OCI-M2 (cell line): ENCODE measurements around the gene CD274.
"Not testable (repeated sequence)": the region's sequence is repeated elsewhere in the genome, so short reads cannot be mapped to it uniquely, and the experiment has no call there.

Experiments
- DNase-seq: peaks from one replicate; lab custom pipeline; 2025; ENCODE audit not compliant: unreplicated experiment; lab: John Stamatoyannopoulos, UW

Gene CD274

DNA sequence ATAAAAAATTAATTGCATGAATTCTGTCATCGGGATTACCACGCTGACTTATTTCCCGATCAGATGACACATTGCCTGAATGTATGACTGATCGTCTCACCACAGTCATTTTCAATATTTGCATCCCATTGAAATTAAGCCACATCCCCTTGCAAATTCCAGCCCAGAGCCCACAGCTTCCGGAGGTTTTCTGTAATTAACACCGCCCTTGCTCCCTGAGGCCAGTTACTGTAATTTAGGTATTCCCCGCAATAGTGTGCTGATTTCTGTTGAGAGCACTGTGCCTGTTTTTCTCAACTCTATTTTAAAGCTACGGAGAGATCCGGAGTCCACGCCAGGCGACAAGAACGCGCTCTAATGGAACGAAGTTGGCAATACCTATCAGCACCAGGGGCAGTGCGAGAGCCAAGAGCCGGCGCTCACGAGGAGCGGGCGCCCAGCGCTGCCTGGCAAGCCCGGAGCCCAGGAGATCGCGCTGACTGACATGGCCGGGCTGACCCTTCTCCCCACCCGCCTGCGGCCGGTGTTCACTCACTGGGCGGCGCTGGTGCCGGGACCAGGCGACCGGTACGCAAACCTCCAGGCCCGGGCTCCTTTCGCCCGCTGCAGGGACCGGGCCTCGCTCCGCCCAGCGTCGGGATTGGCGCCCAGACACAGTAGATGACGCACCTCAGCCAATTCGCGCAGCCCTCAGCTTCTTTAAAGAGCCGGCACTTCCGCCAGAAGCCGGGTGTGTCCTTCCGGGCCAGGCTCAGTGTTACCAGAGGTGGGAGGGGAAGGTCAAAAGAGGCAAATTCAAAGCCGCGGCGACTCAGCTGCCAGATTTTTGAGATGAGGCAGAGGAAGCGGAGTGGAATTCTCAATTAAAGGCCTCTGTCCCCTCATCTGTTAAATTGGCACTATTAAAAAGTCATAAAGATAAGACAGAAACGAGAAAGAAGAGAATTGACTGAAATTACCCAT, 12.8 kb upstream of the CD274 start, which contains the start of gene PLGRKT:
Gene PLGRKT, minus strand, starts transcription at position 672 of the 963 bp plus-strand sequence. CDS start 5,948 bp downstream, outside the sequence.
- DNase-seq, result no peak

- no peak for DNase-seq
These were observed 11.8 kb upstream of the CD274 start for GRCh38 chr9:5438301-5439162.

DNA sequence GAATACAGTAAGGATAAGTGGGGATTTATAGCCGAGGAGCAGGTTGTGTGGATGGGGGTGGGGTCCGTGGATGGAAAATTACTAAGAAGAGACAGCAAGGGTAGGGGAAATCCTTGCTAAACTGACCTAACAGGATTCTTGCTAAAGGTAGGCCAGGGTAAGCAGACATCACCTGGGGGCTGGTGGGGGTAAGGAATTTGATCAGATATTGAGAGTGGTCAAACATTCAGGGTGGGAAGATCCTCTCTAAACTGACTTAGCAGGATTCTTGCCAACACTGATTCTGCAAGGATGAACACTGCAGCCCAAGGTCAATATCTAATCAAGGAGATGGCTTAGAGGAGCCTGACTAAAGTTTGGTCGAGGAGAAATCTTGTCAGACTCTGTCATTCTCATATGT, 9.9 kb upstream of the CD274 start:
- DNase-seq, result no peak

DNA sequence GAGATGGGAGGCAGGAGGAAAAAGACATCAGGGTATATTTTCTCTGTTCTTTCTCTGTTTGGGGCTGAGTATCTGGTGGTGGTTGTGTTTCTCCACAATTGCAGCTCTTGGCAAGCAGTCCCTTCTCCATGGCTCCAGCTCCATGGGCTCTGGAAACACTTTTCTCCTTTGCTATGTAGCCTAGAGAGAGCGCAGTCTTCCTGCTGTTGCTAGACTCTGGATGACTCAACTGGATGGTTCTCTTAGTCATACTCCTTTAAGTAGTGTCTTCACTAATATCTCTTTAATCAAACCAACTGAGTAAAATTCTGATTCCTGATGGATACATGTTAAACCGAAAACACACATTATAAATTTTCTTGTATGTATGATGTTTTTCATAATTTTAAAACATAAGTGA, 9.3 kb upstream of the CD274 start:
- DNase-seq, result no peak

- DNase-seq, result no peak
These were observed 7.8 kb upstream of the CD274 start for GRCh38 chr9:5442400-5443011.

GRCh38 chr9:5443850-5444249, 6.5 kb upstream of the CD274 start:
- no peak for DNase-seq

- not testable (repeated sequence) for DNase-seq
These were observed 5.2 kb upstream of the CD274 start for GRCh38 chr9:5445096-5445495.

DNA sequence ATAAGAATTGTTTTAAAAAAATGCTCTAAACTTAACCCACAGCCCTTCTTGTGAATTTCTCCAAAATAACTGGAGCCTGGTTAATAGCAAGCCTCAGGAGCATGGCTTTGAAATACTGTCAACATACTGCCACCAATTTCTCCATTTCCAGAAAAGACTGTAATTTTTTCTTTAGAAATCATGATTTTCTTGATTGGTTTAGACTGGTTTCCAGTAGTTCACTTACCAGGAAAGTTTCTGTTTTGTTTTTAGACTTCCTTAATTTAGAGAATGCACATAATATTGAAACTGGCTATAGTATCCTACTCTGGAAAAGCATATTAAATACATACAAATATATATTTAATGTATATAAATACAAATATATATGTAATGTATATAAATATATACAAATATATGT, 4.5 kb upstream of the CD274 start:
- no peak for DNase-seq

GRCh38 chr9:5446451-5447236, 3.7 kb upstream of the CD274 start:
- no peak for DNase-seq

DNA sequence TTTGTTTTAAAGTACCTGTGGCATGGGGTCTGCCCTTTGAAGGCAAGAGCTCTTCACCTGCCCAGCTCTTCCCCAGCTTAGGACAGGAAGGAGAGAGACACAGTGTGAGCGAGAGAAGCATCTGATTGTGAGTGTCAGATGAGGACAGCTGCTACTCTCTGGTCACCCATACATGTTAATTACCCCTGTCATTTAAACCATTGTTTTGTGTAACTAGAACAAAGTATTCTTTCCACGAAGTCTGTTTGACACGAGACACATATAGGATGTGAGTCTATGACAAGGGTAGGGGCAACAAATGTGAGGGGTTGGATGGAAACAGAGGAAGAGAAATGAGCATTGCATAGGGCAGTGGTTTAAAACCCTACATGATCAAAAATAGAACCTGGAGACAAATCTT, 3.0 kb upstream of the CD274 start:
- DNase-seq, result no peak

- no peak for DNase-seq
These were observed 2.3 kb upstream of the CD274 start for GRCh38 chr9:5448016-5448415.

DNA sequence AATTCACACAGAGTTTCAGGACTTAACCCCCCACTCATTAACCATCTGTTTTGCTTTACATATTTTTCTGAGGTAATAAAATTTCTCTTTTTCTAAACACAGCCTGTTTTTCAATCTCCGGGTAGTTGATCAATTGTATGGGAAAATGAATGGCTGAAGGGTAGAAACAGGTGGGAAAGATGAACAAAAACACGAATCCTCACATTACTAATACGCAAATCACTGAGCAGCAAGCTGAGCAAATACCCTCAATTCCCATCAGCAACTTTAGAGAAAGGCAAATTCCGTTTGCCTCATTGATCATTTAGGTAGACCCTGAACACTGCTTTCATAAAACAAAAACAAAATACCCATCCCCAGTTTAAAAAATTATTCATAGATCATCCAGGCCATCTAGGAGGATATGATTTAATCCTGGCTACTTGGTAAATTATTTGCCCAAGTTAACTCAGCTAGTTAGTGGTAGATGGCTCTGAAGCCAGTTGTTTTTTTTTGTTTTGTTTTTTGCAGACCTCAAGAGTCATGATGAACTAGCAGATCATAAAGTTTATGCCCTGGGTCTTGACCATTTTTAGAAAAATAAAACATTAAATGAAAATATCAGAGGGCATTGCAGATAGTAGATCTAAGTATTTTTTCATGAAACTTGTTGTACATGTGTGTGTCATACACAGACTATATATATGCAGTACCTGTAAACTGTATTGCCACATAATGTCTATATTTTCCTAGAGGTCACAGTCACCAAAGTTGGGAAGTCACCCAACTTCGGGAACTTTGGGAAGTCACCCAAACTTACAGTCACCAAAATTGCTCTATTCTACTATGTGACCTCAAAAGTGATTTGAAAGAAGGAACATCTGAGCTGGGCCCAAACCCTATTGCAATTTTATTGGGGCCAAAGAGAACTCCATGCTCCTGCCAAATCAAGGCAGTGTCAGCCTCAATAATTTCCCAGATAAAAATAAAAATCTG, 1.6 kb upstream of the CD274 start:
- DNase-seq, result no peak

DNA sequence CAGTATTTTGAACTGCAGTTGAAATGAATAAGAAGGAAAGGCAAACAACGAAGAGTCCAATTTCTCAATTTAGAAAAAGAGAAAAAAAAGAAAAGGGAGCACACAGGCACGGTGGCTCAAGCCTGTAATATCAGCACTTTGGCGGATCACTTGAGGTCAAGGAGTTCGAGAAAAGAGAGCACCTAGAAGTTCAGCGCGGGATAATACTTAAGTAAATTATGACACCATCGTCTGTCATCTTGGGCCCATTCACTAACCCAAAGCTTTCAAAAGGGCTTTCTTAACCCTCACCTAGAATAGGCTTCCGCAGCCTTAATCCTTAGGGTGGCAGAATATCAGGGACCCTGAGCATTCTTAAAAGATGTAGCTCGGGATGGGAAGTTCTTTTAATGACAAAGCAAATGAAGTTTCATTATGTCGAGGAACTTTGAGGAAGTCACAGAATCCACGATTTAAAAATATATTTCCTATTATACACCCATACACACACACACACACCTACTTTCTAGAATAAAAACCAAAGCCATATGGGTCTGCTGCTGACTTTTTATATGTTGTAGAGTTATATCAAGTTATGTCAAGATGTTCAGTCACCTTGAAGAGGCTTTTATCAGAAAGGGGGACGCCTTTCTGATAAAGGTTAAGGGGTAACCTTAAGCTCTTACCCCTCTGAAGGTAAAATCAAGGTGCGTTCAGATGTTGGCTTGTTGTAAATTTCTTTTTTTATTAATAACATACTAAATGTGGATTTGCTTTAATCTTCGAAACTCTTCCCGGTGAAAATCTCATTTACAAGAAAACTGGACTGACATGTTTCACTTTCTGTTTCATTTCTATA, 602 bp upstream of the CD274 start:
- DNase-seq, result no peak

- no peak for DNase-seq
These were observed 1.9 kb downstream of the CD274 start for GRCh38 chr9:5452286-5452609.

DNA sequence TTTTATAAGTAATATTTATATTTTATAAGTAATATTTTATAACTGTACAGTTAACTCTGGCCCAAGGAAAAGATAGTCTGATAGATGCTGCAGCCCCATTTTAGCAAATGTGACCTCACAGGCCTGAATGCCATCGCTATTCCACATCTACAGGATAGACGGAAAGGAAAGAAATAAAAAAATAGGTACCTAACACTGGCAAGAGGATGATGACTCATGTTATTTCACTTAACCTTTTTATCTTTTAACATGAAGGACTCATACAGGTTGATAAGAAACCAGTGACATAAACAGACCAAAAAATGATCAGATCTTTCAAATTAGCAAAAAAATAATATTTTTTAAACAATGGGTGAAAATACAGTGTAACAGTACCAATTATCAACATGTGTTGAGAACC, 2.7 kb downstream of the CD274 start:
- DNase-seq, result no peak

GRCh38 chr9:5453673-5454072, 3.3 kb downstream of the CD274 start:
- DNase-seq, result no peak

GRCh38 chr9:5455181-5455580, 4.8 kb downstream of the CD274 start:
- DNase-seq, result no peak

DNA sequence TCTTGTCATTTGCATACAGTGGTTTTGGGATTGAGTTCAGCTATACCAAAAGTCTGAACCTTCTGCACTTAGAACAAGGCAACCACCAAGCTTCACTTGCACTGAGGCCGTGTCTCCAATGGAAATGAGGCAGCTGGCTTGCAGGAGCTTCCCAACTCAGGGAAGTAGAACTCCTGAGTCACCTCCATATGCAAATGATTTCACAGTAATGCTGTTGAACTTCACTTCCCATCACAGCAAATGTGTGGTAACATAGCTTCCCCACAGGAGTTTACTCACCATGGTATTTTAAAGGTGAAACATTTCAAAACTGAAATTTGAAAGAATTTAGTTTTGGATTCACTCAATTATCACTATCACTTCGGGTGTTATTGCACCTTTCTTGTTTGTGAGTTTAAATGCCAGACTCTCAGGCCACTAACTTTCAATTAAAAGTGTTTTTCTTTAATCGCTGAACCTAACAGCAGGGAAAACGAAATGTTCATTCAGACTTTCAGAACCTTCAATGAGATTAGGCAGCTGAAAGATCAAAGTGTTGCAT, 9.0 kb downstream of the CD274 start:
- DNase-seq, result no peak
